ENCODE data around the gene MAP2K1.
"Not testable (repeated sequence)": the region's sequence is repeated elsewhere in the genome, so short reads cannot be mapped to it uniquely, and the experiment has no call there.

Gene MAP2K1

DNA sequence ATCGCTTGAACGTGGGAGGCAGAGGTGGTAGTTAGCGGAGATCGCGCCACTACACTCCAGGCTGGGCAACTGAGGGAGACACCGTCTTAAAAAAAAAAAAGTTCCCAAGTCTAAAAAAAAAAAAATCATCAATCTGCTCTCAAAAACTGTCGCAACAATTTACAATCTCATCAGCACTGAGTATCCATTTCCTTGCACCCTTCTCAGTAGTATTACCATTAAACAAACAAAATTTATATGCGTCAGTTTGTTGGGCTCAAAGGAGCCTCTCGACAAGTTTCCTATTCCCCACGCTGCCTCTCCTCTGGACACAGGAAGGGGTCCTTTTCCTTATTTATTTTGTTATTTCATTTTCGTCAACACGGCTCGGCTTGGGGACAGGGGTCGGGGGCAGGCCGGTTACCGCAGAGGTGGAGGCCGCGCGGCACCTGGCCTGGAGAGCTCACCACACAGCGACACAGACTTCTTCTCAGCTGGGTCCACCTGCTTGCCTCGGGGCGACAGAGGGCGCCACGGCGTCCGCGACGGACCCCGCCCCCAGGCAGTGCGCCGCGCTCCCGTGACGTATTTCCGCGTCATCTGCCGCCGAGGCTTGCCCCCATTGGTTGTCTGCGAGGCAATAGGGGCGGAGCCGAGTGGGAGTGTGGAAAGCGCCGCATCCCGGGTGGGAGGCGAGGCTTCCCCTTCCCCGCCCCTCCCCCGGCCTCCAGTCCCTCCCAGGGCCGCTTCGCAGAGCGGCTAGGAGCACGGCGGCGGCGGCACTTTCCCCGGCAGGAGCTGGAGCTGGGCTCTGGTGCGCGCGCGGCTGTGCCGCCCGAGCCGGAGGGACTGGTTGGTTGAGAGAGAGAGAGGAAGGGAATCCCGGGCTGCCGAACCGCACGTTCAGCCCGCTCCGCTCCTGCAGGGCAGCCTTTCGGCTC lies at the start of gene MAP2K1:
Gene MAP2K1, plus strand, starts transcription at position 709 of the 920 bp plus-strand sequence. CDS start 436 bp downstream, outside the sequence.
- DNase-seq (ENCODE audit: low read depth), result peak; percentile 98

GRCh38 chr15:66348530-66348929 lies 38.2 kb upstream of the MAP2K1 start:
- DNase-seq (ENCODE audit: low read depth), result not testable (repeated sequence)

- DNase-seq (ENCODE audit: low read depth), result no peak
These were observed 30.7 kb upstream of the MAP2K1 start for GRCh38 chr15:66356077-66356358.

- peak; percentile 95 for DNase-seq (ENCODE audit: low read depth)
These were observed 30.1 kb upstream of the MAP2K1 start, which contains the start of gene TIPIN for GRCh38 chr15:66356359-66357236. TIPIN (minus strand) TSS chr15:66356685; CDS start chr15:66352947, 3,738 bp downstream.

DNA sequence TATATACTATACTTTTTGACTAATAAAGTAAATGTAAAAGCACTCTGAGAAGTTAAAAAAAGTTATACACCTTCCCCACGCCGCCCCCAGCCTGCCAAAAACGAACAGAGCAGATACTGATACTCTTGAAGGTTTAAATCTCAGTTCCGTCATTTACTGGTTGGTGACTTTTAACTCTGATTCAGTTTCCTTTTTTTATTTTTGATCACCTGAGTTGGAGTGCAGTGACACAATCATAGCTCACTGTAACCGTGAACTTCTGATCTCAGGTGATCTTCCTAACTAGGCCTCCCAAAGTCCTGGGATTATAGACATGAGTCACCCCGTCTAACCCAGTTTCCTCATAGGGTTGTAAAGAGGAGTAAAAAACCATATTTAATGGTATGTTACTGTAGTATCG lies 27.0 kb upstream of the MAP2K1 start:
- no peak for DNase-seq (ENCODE audit: low read depth)

- DNase-seq (ENCODE audit: low read depth), result not testable (repeated sequence)
These were observed 24.8 kb upstream of the MAP2K1 start for GRCh38 chr15:66361745-66362460.

DNA sequence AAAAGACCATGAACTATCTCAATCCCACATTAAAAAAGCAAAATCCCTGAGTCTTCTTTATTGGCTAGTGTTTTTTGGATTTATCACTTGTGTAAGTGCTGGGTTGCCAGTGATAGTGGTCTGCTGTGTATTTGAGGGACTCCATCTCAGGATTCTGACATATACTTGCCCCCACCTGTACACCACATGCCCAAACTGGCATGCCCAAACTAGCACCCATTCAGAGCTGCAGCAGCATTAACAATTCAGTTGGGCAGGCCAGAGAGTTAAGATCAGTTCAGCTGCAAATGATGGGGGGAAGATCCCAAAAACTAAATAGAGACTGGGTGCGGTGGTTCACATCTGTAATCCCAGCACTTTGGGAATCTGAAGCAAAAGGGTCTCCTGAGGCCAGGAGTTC lies 23.9 kb upstream of the MAP2K1 start:
- no peak for DNase-seq (ENCODE audit: low read depth)

- DNase-seq (ENCODE audit: low read depth), result no peak
These were observed 21.7 kb upstream of the MAP2K1 start for GRCh38 chr15:66364944-66365528.

GRCh38 chr15:66369773-66370651 lies 16.7 kb upstream of the MAP2K1 start:
- no peak for DNase-seq (ENCODE audit: low read depth)

- DNase-seq (ENCODE audit: low read depth), result no peak
These were observed 12.5 kb upstream of the MAP2K1 start for GRCh38 chr15:66374179-66374578.

DNA sequence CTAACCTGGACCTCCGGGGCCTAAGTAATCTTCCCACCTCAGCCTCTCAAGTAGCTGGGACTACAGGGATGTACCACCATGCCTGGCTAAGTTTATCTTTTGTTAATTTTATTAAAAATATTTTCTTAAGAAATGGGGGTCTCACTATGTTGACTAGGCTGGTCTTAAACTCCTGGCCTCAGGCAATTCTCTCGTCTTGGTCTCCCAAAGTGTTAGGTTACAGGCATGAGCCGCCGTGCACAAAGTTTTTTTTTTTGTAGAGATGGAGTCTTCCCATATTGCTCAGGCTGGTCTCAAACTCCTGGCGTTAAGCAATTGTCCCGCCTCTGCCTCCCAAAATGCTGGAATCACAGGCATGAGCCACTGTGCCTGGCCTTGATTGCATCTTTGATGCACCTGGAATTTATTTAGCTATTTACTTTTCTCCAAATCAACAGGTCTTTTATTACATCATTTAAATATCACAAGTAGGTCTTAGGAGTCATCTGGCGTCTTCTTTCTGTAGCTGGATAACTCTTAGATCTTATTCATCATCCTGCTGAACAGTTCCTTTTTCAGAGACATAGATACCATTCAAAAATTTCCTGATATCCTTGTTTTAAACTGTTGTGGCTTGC lies 7.8 kb upstream of the MAP2K1 start:
- no peak for DNase-seq (ENCODE audit: low read depth)

DNA sequence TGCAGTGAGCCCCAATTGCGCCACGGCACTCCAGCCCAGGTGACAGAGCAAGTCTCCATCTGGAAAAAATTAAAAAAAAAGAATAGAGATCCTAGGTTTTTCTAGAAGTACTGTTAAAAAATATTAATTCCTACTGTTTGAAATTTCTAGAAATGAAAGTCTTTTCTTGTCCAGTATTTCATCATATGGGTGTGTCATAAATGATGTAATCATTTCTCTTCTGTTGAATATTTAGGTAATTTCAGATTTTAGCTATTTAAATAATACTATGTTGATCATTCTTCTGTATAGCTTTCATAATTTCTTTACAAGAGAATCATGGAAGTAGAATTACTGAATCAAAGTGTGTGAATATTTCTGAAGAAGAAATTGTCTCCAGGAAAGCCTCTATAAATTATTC lies 5.3 kb upstream of the MAP2K1 start:
- DNase-seq (ENCODE audit: low read depth), result not testable (repeated sequence)

DNA sequence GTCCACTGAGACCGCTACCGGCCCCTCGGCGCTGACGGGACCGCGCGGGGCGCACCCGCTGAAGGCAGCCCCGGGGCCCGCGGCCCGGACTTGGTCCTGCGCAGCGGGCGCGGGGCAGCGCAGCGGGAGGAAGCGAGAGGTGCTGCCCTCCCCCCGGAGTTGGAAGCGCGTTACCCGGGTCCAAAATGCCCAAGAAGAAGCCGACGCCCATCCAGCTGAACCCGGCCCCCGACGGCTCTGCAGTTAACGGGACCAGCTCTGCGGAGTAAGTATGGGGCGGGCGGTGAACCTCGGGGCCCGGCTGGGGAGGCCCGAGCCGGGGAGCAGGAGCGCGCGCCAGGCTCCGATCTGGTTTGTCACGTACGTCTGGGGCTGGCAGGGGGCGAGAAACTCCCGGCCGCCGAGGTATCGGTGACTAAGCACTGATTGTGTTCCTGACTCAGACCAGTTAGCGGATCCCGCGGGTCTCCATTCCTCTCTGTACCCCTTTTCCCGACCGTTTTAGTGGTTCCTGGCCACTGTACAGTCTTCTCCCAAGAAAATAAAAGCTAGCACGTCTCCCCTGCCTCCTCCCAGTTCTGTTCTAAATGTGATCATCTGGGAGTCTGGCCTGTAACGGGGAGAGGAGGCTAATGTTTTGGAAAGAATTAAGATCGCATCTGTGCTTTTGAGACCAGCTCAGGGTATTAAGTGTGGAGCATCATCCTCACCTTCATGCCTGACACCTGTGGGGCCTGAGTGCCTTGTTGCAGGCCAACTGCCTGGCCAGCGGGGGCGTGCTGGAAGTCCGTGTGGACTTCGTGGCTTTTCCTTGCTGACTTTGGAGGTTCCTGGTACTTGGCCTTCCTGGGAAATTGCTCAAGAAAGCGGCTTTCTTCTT lies 691 bp downstream of the MAP2K1 start:
- DNase-seq (ENCODE audit: low read depth), result peak; percentile 64

DNA sequence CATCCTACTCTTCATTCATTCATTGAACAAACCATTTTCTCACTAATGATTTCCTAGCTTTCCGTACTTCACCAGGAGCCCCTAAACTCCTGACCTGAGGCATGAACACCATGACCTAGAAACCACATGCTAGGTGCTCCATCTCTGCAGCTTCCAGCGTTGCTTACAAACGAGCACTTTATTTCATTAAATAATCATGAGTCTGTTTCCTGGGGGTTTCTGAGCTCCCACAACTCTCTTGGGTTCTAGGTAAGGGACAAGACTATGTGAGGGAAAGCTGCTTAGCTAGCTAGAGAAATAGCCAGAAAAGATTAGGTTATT lies 1.3 kb downstream of the MAP2K1 start:
- DNase-seq (ENCODE audit: low read depth), result no peak

GRCh38 chr15:66388576-66388975 lies 1.9 kb downstream of the MAP2K1 start:
- no peak for DNase-seq (ENCODE audit: low read depth)

- DNase-seq (ENCODE audit: low read depth), result no peak
These were observed 2.6 kb downstream of the MAP2K1 start for GRCh38 chr15:66389098-66389858.

DNA sequence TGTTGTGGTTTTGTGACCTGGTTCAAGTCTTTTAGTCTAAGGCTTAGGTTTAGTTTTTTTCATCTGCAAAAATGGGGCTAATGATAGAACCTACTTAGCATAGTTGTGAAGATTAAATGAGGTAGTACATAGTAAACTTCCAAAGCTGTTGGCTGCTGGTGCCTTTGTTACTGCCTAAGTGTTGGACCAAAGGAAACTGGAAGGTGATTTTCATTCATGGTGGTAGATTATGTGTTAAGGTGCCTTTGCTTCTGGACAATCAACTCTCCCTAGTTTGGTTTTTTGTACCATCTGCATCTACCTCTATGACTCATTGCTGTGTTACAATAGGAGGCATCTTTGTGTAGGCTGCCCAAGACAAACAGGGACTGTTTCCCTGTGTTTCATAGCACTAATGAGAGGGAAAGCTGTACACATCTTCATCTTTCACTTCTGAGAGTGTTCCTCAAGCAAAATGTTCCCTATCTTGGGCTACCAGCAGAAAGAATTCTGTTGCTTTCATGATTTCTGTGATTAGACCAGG lies 3.2 kb downstream of the MAP2K1 start:
- no peak for DNase-seq (ENCODE audit: low read depth)

DNA sequence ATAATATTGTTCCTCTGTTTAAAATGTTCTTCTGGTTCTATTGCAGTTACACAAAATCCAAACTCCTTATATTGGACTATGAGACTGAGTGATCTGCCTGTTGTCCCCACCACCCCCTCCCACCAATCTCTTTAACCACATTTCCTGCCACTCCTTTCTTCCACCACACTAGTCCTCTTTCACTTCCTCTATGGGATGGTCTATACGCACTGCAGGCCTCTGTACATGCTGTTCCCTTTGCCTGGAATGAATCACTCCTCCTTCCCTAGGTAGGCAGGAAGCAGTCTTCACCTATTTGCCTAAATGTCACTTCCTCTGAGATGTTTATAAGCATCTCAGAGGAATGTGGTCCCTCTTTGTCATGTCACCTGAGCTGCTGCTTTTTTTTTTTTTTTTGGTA lies 4.0 kb downstream of the MAP2K1 start:
- DNase-seq (ENCODE audit: low read depth), result no peak

DNA sequence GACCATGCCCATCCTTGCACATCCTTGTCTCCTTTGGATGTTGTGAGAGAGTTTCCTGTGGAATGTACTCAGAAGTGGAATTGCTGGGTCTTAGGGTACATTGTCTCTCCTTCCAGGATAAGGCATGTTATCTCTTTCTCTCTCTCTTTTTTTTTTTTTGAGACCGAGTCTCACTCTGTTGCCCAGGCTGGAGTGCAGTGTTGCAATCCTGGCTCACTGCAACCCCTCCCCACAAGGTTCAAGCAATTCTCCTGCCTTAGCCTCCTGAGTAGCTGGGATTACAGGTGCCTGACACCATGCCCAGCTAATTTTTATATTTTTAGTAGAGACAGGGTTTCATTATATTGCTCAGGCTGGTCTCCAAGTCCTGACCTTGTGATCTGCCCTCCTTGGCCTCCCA lies 6.3 kb downstream of the MAP2K1 start:
- not testable (repeated sequence) for DNase-seq (ENCODE audit: low read depth)
